Measurements from ENCODE around the gene KLHDC9.

The KLHDC9 gene

DNA sequence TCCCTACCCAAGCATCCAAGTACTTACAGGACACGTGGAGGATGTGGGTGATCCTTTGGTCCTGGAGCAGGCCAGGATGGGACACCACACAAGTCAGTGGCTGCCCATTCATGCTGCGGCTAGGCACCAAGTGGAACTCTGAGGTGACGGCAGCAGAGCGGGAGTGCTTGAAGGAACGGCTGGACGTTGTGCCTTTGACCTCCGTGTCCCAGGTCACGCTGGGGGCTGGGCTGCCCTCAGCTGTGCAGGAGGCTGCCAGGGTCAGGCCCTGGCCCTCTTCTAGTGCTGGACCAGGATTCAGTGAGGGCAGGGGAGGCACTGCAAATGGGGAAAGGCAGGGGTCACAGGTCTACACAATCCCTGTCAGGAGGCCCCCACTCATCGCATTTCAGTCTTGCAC is 20.7 kb upstream of the KLHDC9 start:
- Histone ChIP-seq H3K27me3 (ENCODE audit: insufficient read depth, insufficient read length) (no peaks in the 10 kb centered on the region), H3K9ac (ENCODE audit: insufficient read length, low read depth) (no peak overlapping the region), H3K4me1 (ENCODE audit: insufficient read depth, insufficient read length) (peaks cover 18% of the 10 kb centered on the region)

DNA sequence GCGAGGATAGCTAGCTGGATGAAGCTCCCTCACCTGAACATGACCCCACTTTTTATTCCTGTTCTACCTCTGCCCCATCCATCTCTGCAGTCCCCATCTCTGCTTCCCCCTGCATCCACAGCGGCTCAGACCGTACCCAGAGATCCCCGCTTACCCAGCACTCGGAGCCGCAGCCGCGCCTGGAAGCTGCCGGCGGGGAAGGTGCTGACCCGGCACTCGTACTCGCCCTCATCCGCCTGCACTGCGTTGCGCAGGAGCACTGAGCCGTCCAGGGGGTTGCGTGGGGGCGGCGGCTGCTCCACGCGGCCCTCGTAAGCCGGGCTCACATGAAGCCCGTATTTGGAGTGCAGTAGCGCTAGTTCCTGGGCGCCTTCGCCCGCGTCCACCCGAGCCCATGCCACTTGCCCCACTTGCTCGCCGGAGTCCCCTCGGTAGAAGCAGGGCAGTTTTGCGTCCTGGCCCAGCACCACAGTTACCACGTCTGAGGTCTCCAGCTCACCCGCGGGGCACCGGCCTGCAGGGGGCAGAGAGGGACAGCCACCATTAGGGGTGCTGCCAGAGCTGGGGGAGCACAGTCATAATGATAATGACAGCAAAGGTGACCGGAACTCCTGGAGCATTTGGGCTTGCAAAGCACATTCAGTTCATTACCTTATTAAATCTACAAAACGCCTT is 18.6 kb upstream of the KLHDC9 start:
- no peaks in the 10 kb centered on the region for H3K9me3 ChIP-seq (ENCODE audit: insufficient read depth, low read length)
- H3K27me3 ChIP-seq (ENCODE audit: insufficient read depth, insufficient read length), result no peaks in the 10 kb centered on the region
- no peaks in the 10 kb centered on the region for H3K36me3 ChIP-seq (ENCODE audit: insufficient read depth, insufficient read length, low read length)
- no peak for DNase-seq (ENCODE audit: low read depth, low spot score)
- no peak for TF ChIP-seq SUZ12 (IDR thresholded peaks at IDR 0.05; ENCODE audit: extremely low read depth, insufficient read depth, insufficient read length)
- TF ChIP-seq ZNF274 (IDR thresholded peaks at IDR 0.05; ENCODE audit: low read depth, low read length), result no peak
- no peak for TF ChIP-seq YY1 (IDR thresholded peaks at IDR 0.05; ENCODE audit: insufficient read depth, insufficient read length)
- no peak overlapping the region for H3K4me3 ChIP-seq (ENCODE audit: insufficient read length, low read depth)
- H3K9ac ChIP-seq (ENCODE audit: insufficient read length, low read depth), result no peak overlapping the region
- peaks cover 31% of the 10 kb centered on the region for H3K4me1 ChIP-seq (ENCODE audit: insufficient read depth, insufficient read length)

More for the DNA sequence above, 20.7 kb upstream of the KLHDC9 start:
- no peak for DNase-seq (ENCODE audit: low read depth, low spot score)
- Histone ChIP-seq H3K9me3 (ENCODE audit: insufficient read depth, low read length) (no peaks in the 10 kb centered on the region), H3K4me3 (ENCODE audit: insufficient read length, low read depth) (no peak overlapping the region), H3K36me3 (ENCODE audit: insufficient read depth, insufficient read length, low read length) (no peaks in the 10 kb centered on the region)
- no peak for TF ChIP-seq YY1 (IDR thresholded peaks at IDR 0.05; ENCODE audit: insufficient read depth, insufficient read length)
- TF ChIP-seq SUZ12 (IDR thresholded peaks at IDR 0.05; ENCODE audit: extremely low read depth, insufficient read depth, insufficient read length), result no peak
- no peak for TF ChIP-seq ZNF274 (IDR thresholded peaks at IDR 0.05; ENCODE audit: low read depth, low read length)

DNA sequence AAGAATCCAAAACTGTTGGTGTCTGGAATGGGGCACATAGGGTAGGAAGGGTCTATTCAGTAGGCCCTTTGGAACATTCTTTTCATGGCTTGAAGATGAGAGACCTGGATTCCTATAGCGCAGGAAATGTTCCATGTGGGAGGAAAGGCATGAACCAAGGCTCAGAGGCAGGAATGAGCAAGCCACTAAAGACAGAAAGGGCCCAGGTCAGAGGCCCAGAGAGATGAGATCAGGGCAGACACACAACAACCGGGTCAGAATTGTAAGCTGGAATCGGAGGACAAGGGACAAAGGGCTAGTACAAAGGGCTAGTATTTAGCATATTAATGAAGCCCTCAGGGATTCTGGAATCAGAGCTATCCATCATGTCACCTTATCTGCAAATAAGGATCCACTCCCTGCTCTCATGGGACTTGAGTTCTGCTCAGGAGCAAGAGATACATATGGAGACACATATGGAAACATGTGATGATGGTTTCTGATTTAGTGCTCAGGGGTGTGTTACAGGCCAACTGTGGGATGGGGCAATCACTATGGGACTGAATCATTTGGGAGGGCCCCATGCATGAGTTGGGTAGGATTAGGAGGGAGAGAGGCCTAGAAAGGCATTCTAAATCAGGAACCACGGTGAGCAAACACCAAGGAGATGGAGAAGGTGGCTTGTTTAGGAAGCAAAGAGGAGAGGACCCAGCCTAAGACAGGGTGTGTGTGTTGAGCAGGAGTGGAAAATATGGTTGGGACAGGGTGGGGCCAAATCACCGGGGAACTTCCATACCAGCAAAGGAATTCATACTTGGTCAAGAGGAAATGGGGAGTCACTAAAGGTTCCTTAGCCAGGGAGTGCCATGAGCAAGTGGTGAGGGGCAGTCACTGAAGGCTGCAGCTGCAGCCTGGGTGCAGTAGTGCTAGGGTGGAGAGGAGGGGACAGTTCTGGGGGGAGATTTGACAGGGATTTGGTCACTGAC is 17.4 kb upstream of the KLHDC9 start:
- H3K27me3 ChIP-seq (ENCODE audit: insufficient read depth, insufficient read length), result no peaks in the 10 kb centered on the region
- TF ChIP-seq ZNF274 (IDR thresholded peaks at IDR 0.05; ENCODE audit: low read depth, low read length) (no peak), SUZ12 (IDR thresholded peaks at IDR 0.05; ENCODE audit: extremely low read depth, insufficient read depth, insufficient read length) (no peak), YY1 (IDR thresholded peaks at IDR 0.05; ENCODE audit: insufficient read depth, insufficient read length) (no peak)

DNA sequence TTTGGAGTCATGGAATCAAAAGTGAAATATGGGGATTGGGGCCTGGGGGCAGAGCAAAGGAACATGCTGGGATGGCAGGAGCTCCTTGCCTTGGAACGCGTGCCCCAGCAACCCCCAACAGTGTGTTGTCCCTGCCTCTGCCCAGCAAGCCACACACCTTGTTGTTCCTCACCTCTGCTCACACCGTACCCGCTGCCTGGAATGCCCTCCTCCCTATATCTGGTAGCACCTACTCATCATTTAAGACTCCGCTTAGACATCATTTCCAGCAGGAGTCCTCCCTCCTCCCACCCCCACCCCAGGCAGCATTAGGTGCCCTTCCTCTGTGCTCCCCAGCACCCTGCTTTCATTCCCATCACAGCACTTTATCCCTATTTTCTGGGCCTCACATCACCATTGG is 16.6 kb upstream of the KLHDC9 start:
- Histone ChIP-seq H3K36me3 (ENCODE audit: insufficient read depth, insufficient read length, low read length) (no peaks in the 10 kb centered on the region), H3K27me3 (ENCODE audit: insufficient read depth, insufficient read length) (no peaks in the 10 kb centered on the region), H3K9me3 (ENCODE audit: insufficient read depth, low read length) (no peaks in the 10 kb centered on the region), H3K4me1 (ENCODE audit: insufficient read depth, insufficient read length) (peaks cover 41% of the 10 kb centered on the region), H3K9ac (ENCODE audit: insufficient read length, low read depth) (no peak overlapping the region), H3K4me3 (ENCODE audit: insufficient read length, low read depth) (no peak overlapping the region)
- no peak for TF ChIP-seq ZNF274 (IDR thresholded peaks at IDR 0.05; ENCODE audit: low read depth, low read length)
- no peak for TF ChIP-seq YY1 (IDR thresholded peaks at IDR 0.05; ENCODE audit: insufficient read depth, insufficient read length)
- no peak for TF ChIP-seq SUZ12 (IDR thresholded peaks at IDR 0.05; ENCODE audit: extremely low read depth, insufficient read depth, insufficient read length)
- DNase-seq (ENCODE audit: low read depth, low spot score), result no peak

More for the DNA sequence above, 17.4 kb upstream of the KLHDC9 start:
- Histone ChIP-seq H3K4me3 (ENCODE audit: insufficient read length, low read depth) (no peak overlapping the region), H3K9me3 (ENCODE audit: insufficient read depth, low read length) (no peaks in the 10 kb centered on the region), H3K36me3 (ENCODE audit: insufficient read depth, insufficient read length, low read length) (no peaks in the 10 kb centered on the region), H3K9ac (ENCODE audit: insufficient read length, low read depth) (no peak overlapping the region), H3K4me1 (ENCODE audit: insufficient read depth, insufficient read length) (peaks cover 35% of the 10 kb centered on the region)
- DNase-seq (ENCODE audit: low read depth, low spot score), result no peak

DNA sequence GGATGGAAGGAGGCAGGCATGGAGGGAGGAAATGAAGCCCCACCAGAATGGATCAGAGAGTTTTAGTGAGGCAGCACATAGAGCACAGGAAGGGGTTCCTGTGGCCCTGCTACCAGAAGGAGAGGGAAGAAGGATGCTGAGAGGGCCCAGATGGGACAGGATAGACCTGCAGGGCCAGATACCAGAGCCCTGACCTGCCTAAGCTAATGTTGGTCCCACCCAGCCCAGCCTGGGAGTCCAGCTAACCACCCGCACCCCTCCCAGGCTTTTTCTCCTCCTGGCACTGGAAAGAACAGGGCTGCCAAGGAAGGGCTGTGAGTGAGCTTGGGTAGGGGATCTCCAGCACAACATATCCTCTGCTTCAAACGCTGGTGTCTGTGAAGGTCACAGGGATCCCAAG is 15.7 kb upstream of the KLHDC9 start:
- H3K36me3 ChIP-seq (ENCODE audit: insufficient read depth, insufficient read length, low read length), result no peaks in the 10 kb centered on the region
- H3K4me3 ChIP-seq (ENCODE audit: insufficient read length, low read depth), result no peak overlapping the region
- no peaks in the 10 kb centered on the region for H3K27me3 ChIP-seq (ENCODE audit: insufficient read depth, insufficient read length)
- no peaks in the 10 kb centered on the region for H3K9me3 ChIP-seq (ENCODE audit: insufficient read depth, low read length)
- peaks cover 44% of the 10 kb centered on the region for H3K4me1 ChIP-seq (ENCODE audit: insufficient read depth, insufficient read length)
- DNase-seq (ENCODE audit: low read depth, low spot score), result no peak
- TF ChIP-seq ZNF274 (IDR thresholded peaks at IDR 0.05; ENCODE audit: low read depth, low read length) (no peak), YY1 (IDR thresholded peaks at IDR 0.05; ENCODE audit: insufficient read depth, insufficient read length) (no peak), SUZ12 (IDR thresholded peaks at IDR 0.05; ENCODE audit: extremely low read depth, insufficient read depth, insufficient read length) (no peak)
- no peak overlapping the region for H3K9ac ChIP-seq (ENCODE audit: insufficient read length, low read depth)

DNA sequence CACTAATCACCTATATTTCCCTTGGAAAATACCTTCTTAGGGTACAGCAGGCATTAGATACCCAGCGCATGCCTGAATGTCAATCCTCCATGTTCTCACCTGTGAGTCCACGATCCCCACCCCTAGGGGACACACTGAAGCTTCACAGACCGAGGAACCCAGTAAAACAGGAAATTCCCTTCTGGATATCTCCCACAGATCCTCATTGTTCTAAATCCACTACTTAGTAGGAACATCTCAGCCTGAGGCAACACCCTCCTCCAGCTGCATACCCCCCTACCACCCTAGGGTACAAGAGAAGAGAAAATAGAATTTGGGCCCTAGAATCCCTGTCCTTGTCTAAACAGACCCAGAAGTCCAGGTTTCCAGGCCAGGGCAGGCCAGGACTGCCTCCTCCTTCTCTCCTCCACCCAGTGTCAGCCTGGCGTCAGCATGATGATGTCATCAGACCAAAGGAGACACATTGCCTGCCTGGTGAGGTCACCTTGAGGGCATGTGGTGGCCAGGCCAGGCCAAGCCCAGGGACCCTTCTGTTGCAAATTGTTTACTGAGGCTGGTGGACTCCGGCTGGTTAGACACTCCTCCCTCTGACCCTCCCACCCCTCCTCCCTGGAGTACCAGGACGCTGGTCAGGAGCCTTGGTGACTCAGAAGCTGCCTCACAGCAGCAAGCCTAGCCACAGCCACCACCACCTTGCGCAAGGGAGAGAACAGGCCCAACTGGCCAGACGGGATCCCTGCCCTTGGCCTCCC is 15.0 kb upstream of the KLHDC9 start:
- Histone ChIP-seq H3K4me1 (ENCODE audit: insufficient read depth, insufficient read length) (peaks cover 44% of the 10 kb centered on the region), H3K9me3 (ENCODE audit: insufficient read depth, low read length) (no peaks in the 10 kb centered on the region), H3K36me3 (ENCODE audit: insufficient read depth, insufficient read length, low read length) (no peaks in the 10 kb centered on the region), H3K9ac (ENCODE audit: insufficient read length, low read depth) (no peak overlapping the region), H3K4me3 (ENCODE audit: insufficient read length, low read depth) (no peak overlapping the region), H3K27me3 (ENCODE audit: insufficient read depth, insufficient read length) (no peaks in the 10 kb centered on the region)
- TF ChIP-seq SUZ12 (IDR thresholded peaks at IDR 0.05; ENCODE audit: extremely low read depth, insufficient read depth, insufficient read length) (no peak), YY1 (IDR thresholded peaks at IDR 0.05; ENCODE audit: insufficient read depth, insufficient read length) (no peak), ZNF274 (IDR thresholded peaks at IDR 0.05; ENCODE audit: low read depth, low read length) (no peak)
- no peak for DNase-seq (ENCODE audit: low read depth, low spot score)

Measured in NT2/D1 (cell line).